Subcutaneous adipose tissue (tissue), 4 donors: ENCODE measurements around the gene PHF24. TPM values are rescaled to one million over a fixed set of nuclear protein-coding genes. Genes with fewer than 3 reads are reported as not detected.

ENCODE experiments used
- total RNA-seq, 4 donors: library from RNA; depleted of rRNA; stranded (reverse); fragments of >200 nt; gene quantifications; one replicate each; pipeline ENCODE4 v1.1.0, GENCODE V29; 2016
- TF ChIP-seq, protein P1 (sequence below): fragments of 450-650 bp; IDR thresholded peaks from one replicate; pipeline ENCODE4 v1.5.1; 2016; ENCODE audit warnings: low read depth, mild to moderate bottlenecking, control low read depth, antibody characterized with exemption, moderate library complexity

PHF24 gene
- total RNA-seq, 4 donors from 2014 or later: 0.34 to 2.3 (median 1.3) TPM; not detected in 1

DNA sequence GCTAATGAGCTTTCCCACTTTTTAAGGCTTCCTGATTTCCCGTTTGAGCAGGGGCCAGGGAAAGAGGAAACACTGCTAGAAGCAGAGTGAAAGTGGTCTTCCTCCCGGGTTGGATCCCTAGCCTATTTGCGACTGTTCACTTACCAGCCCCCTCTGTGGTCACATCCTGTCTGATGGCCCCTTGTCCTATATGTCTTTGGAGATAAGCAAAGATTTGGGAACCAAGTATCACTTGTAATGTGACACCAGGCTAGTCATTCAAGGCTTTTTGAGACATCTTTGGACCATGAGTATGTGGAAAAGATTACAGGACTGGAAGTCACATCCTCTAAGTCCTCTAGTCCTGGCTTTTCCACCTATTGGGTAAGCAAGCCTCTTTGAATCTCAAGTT is 37.6 kb downstream of the PHF24 start:
- TF ChIP-seq, protein P1, sequence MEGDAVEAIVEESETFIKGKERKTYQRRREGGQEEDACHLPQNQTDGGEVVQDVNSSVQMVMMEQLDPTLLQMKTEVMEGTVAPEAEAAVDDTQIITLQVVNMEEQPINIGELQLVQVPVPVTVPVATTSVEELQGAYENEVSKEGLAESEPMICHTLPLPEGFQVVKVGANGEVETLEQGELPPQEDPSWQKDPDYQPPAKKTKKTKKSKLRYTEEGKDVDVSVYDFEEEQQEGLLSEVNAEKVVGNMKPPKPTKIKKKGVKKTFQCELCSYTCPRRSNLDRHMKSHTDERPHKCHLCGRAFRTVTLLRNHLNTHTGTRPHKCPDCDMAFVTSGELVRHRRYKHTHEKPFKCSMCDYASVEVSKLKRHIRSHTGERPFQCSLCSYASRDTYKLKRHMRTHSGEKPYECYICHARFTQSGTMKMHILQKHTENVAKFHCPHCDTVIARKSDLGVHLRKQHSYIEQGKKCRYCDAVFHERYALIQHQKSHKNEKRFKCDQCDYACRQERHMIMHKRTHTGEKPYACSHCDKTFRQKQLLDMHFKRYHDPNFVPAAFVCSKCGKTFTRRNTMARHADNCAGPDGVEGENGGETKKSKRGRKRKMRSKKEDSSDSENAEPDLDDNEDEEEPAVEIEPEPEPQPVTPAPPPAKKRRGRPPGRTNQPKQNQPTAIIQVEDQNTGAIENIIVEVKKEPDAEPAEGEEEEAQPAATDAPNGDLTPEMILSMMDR: no peak

DNA sequence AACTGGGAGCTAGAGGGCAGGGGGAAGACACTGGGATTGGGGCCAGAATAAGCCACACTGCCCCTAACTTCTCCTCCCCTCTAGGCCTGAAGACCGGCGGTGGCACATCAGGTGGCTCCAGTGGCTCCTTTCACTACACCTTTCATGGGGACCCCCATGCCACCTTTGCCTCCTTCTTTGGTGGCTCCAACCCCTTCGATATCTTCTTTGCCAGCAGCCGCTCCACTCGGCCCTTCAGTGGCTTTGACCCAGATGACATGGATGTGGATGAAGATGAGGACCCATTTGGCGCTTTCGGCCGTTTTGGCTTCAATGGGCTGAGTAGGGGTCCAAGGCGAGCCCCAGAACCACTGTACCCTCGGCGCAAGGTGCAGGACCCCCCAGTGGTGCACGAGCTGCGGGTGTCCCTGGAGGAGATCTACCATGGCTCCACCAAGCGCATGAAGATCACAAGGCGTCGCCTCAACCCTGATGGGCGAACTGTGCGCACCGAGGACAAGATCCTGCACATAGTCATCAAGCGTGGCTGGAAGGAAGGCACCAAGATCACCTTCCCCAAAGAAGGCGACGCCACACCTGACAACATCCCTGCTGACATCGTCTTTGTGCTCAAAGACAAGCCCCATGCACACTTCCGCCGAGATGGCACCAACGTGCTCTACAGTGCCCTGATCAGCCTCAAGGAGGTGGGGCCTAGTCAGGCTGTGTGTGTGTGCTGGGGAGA is 38.3 kb downstream of the PHF24 start:
- TF ChIP-seq, protein P1: no peak

DNA sequence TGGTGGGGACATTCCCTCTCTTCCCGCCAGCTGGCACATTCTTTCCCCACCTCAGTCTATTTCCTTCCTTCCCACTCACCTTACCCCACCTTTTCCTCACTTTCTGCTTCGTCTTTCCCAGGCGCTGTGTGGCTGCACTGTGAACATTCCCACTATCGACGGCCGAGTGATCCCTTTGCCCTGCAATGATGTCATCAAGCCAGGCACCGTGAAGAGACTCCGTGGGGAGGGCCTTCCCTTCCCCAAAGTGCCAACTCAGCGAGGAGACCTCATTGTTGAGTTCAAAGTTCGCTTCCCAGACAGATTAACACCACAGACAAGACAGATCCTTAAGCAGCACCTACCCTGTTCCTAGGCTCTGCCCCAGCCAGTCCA is 38.8 kb downstream of the PHF24 start:
- TF ChIP-seq, protein P1: no peak

DNA sequence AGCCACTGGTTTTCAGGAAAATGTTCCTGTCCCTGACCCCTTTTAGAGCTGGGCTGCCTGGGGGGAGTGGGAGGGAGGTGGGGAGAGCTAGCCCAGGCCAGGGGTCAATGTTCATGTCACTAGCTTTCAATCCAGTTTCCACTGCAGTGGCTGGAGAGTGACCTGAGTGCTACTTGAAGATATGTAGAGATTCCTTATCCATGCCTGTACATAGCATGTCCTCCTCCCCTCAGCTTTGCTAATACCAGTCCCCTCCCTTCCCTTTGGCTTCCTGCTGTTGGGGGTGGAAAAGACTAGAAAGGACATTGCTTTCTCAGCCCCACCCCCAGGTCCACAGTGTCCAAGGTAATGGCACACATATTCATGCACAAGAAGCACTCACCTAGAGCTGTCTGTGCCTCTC is 39.3 kb downstream of the PHF24 start:
- TF ChIP-seq, protein P1: no peak

DNA sequence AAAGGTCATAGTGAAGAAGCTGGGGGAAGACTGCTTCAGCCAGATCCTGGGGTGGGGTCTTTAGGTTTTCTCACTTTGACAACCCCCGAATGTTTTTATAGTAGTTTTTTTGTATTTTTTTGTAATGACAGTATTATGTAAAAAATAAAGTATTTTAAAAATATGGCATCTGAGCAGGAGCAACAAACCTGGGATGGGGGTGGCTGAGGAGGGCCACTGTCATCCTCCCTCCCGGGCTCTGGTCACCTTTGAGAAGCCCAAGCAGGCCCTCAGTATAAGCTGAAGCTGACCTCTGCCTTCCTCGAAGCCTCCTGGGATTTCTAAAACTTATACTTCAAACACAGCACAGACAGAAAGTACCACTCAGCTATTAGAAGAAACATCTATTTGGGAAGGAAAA is 40.2 kb downstream of the PHF24 start:
- TF ChIP-seq, protein P1: no peak

DNA sequence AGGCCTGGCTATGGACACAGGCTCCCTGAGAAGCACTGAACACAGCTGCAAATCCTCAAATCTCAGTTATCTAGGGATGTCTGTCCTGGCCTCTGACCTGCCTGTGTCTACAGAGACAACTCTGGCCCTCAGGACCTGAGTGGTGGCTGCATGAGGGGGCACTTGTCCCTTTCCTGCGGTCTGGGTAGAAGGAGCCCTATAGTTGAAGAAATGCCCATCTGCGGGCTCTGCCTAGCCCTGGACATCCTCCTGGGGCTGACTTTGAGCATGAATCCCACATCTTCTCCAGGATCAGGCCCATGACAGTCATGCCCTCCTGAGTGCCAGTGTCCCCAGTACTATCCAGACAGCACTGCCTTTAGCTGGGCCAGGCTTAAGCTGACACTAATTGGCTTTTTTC is 41.5 kb downstream of the PHF24 start:
- TF ChIP-seq, protein P1: no peak

DNA sequence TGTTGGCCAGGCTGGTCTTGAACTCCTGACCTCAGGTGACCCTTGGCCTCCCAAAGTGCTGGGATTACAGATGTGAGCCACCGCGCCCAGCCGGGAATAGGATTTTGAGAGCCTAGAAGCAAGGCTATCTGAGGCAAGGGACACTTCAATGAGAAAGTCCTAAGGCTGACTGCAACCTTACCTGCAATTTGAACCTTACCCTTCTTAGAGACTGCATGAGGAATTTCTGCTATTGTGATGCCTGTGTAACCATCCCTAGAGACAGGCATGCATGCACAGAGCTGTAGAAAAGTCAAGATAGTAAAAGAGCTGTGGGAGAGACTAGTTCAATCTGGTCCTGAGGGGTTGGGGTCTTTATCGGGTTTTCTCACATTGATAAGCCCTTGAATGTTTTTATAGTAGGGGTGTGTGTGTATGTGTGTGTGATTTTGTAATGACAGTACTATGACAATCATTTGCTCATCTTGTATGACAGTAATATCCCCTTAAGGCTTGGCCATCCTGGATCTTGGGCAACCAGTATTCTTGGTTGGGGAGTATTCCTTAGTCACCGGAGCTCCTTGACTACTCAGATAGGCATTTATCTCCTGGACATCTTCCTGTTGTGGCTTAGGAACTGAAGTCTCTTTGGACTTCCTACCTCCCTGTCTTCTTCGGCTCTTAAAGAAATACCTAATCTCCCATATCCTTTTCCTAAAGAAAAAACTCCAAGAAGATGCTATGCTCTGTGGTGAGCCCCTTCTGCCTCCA is 42.6 kb downstream of the PHF24 start:
- TF ChIP-seq, protein P1: no peak
